Astrocyte (in vitro differentiated cells and primary cell): Measurements from ENCODE around the gene SUMF1.

ENCODE experiments used
- CTCF ChIP-seq: IDR thresholded peaks from 2 replicates; pipeline ENCODE4 v1.5.1; 2011; ENCODE audit warnings: low read depth, mild to moderate bottlenecking, inconsistent platforms, low read length, moderate library complexity; ENCODE audit not compliant: insufficient read depth
- EZH2 ChIP-seq: IDR thresholded peaks from 2 replicates; pipeline ENCODE4 v1.6.1; 2012; ENCODE audit warnings: mild to moderate bottlenecking, low read length, inconsistent platforms; ENCODE audit not compliant: insufficient read depth

GRCh38 chr3:4419920-4420319, 47.1 kb downstream of the SUMF1 start:
- TF ChIP-seq CTCF: no peak
- no peak for TF ChIP-seq EZH2
